ENCODE measurements around the gene IRF5.

IRF5 gene

DNA sequence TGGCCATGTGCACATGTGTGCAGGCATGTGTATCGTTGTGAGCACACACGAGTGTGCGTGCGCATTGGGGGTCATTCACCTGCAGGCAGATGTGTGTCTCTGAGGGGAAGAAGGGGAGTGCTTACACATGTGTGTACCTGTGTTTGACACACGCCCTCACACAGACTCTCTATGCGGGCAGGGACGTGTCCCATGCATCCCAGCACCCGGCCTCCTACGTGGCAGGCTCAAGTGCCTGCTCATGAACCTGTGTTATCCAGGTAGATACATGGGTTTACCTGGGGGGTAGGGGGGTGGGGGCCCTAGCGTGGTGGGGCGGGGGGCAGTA is 45.8 kb upstream of the IRF5 start:
- no peak for TF ChIP-seq CTCF (IDR thresholded peaks at IDR 0.05; ENCODE audit: low read depth, low read length)
- H3K4me3 ChIP-seq (ENCODE audit: low read depth, low read length): no peak overlapping the region

DNA sequence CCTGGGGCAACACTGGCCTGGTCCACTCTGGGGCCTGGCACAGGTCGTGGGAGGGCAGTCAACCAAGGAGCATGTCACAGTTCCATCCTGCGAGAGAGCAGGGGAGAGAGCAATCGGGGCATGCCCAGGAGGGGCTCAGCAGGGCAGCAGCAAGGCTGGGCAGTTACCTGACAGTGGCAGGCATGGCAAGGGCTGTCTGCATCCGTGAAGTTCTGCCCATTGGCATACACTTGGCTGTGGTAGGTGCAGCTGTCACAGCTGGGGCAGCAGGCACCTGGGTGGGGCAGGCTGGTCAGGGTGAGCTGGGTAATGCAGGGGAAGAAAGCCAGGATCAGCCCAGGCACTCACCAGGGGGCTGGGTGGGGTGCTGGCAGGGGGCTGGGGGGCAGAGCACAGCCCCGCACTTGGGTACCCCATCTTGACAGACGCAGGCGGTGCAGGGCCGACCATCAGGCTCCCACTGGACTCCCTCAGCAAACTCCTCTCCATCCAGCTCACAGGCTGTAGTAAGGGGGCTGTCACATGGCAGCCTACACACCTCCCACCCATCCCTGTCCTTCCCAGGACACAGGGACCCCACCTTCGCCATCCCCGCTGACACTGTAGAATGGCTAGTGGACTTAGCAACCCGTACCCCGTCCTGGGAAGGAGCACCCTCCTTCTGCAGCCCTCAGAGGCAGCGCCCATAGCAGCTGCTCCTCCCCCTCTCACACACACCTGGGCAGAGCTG is 45.0 kb upstream of the IRF5 start:
- TF ChIP-seq CTCF (IDR thresholded peaks at IDR 0.05; ENCODE audit: low read depth, low read length): no peak
- H3K4me3 ChIP-seq (ENCODE audit: low read depth, low read length): no peak overlapping the region

- no peak for TF ChIP-seq CTCF (IDR thresholded peaks at IDR 0.05; ENCODE audit: low read depth, low read length)
- no peak overlapping the region for H3K4me3 ChIP-seq (ENCODE audit: low read depth, low read length)
Observed at GRCh38 chr7:128893251-128894100, 44.3 kb upstream of the IRF5 start.

- no peak for TF ChIP-seq CTCF (IDR thresholded peaks at IDR 0.05; ENCODE audit: low read depth, low read length)
- no peak overlapping the region for H3K4me3 ChIP-seq (ENCODE audit: low read depth, low read length)
Observed at GRCh38 chr7:128894101-128894440, 43.7 kb upstream of the IRF5 start.

GRCh38 chr7:128895320-128895719 is 42.4 kb upstream of the IRF5 start:
- TF ChIP-seq CTCF (IDR thresholded peaks at IDR 0.05; ENCODE audit: low read depth, low read length): no peak
- no peak overlapping the region for H3K4me3 ChIP-seq (ENCODE audit: low read depth, low read length)

GRCh38 chr7:128899392-128899791 is 38.3 kb upstream of the IRF5 start:
- no peak for TF ChIP-seq CTCF (IDR thresholded peaks at IDR 0.05; ENCODE audit: low read depth, low read length)
- no peak overlapping the region for H3K4me3 ChIP-seq (ENCODE audit: low read depth, low read length)

DNA sequence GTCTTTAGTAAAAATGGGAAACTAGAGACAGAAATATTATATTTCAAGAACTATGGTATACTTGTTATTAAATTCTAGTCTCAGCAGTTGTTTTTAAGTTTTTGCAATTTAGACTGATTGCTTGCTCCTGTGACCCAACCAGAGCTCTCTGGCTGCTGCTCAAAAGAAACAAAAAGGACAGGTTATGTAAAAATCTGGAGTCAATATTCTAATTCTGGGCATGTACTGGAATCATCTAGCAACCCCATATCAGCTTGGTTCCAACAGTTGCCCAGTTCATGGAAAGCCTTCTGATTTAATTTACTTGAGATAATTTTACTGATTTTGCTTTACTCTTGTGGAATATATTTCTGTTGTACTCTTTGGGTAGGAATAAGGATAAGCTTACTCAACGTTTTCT is 37.5 kb upstream of the IRF5 start:
- no peak for TF ChIP-seq CTCF (IDR thresholded peaks at IDR 0.05; ENCODE audit: low read depth, low read length)

More for the DNA sequence above, 37.5 kb upstream of the IRF5 start:
- no peak overlapping the region for H3K4me3 ChIP-seq (ENCODE audit: low read depth, low read length)
